Pancreas (tissue), 10 donors: Measurements from ENCODE around the gene MARK3. TPM values are rescaled to one million over a fixed set of nuclear protein-coding genes. Genes with fewer than 3 reads are reported as not detected.

Source experiments
- ATAC-seq, 4 donors: fragments of 200-7000 bp; cut with Tn5 transposase; one replicate each; pipeline versions ENCODE4 v1.8.0 to v1.9.1; 2020; ENCODE audit warnings: mild to moderate bottlenecking in 4 of 4, moderate library complexity in 4 of 4
- DNase-seq, 6 donors: peaks; one replicate each; pipeline ENCODE4 v3.0.0-alpha.2; 2020
- FAIRE-seq: peaks from 2 replicates; lab custom pipeline; 2012; peaks lifted over from hg19 to GRCh38; lab: Jason Lieb, UNC
- H3K27ac ChIP-seq, 4 donors: fragments of 200-600 bp; sonication (generic); 1 replicate in 3 of 4; 2 replicates in 1 of 4; pipeline versions ENCODE4 v1.5.0 to v1.8.0; 2020
- H3K27me3 ChIP-seq, 4 donors: fragments of 200-600 bp; one replicate each; pipeline ENCODE4 v1.8.0; 2021
- H3K36me3 ChIP-seq, 3 donors: fragments of 200-600 bp; sonication (generic) in 1 of 3; one replicate each; pipeline versions ENCODE4 v1.5.0 to v1.8.0; 2020 to 2021
- H3K4me1 ChIP-seq, 3 donors: fragments of 200-600 bp; one replicate each; pipeline ENCODE4 v1.8.0; 2021
- H3K4me3 ChIP-seq, 4 donors: fragments of 200-600 bp; sonication (generic) in 2 of 4; one replicate each; pipeline versions ENCODE4 v1.5.0 to v1.8.0; 2020 to 2021
- H3K9me3 ChIP-seq, 4 donors: fragments of 200-600 bp; one replicate each; pipeline ENCODE4 v1.8.0; 2021
- CTCF ChIP-seq, 4 donors: fragments of 200-600 bp; sonication (generic) in 3 of 4; IDR thresholded peaks; one replicate each; pipeline versions ENCODE4 v1.5.0 to v1.8.0; 2021; ENCODE audit warnings: antibody characterized with exemption in 4 of 4
- WGBS, 2 donors: extraction: QIAGEN DNeasy Blood & Tissue Kit; methylation state at CpG; one replicate each; pipeline ENCODE4 v1.1.7; 2013; 5-methylcytosine and 5-hydroxymethylcytosine counted together
- intact Hi-C, 3 donors: fragments of 100-400 bp; cut with DNase I; formaldehyde crosslinking; loops; one replicate each; pipeline versions ENCODE4 v1.11.1 to v1.14.2; 2022
- polyA plus RNA-seq, 2 donors: library from polyadenylated mRNA; stranded (reverse); fragments of 200-250 nt; gene quantifications; one replicate each; pipeline ENCODE4 v1.2.3, GENCODE V29; 2013
- total RNA-seq, 6 donors: library from RNA; stranded (reverse); fragmentation: NEBNext Ultra II Directional in 4 of 6; extraction: Animal tissue kit (Norgen Biotek cat#: 25700) in 4 of 6; gene quantifications; one replicate each; pipeline versions ENCODE4 v1.2.1 to v1.2.4, GENCODE V29; 2021 to 2023
- donor health status: healthy with polysubstance abuse.
- donor health status: DM: no; HTN: no; CAD: no; lungs with moderate emphysema.
- donor health status: DM: no; HTN: no; CAD: no.
- donor health status: control.
- donor health status: control.
- donor health status: Bipolar disorder and iron deficiency.
- donor health status: DM: yes; HTN: yes; CAD: no.
- donor health status: DM: no; HTN: no; CAD: no.
- donor health status: DM: no; HTN: no; CAD: no.
- donor health status: DM: yes; HTN: yes; CAD: no.

The MARK3 gene
- total and polyA plus RNA-seq, 8 donors, result 35.3 to 110 (median 47.0) TPM

DNA sequence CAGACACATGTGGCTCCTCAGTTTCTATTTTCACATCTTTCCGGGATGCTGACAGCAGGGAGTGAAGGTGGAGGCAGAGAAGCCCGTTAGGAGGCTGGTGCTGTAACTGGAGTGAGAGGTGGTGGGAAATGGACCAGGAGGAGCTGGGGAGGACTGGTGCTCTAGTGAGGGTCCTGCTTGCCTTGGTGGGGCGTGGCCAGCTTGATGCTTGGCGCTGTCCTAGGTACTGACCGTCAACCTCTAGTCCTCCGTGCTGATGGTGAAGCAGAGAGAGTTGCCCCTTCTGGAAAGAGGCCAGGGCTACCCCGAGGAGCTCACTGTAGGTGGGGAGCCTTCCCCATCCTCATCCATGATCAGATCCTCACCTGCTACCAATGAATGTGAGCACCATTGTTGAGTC lies 145.2 kb downstream of the MARK3 start:
- WGBS, 2 donors, result 50 to 55% methylated on average over 7 of the region's 7 CpGs
- TF ChIP-seq CTCF (IDR thresholded peaks at IDR 0.05), result no peak
- H3K36me3 ChIP-seq, result no peaks in the 10 kb centered on the region
- peaks cover 0 to 25% (median 6%) of the 10 kb centered on the region in 3 donors for H3K4me1 ChIP-seq
- intact Hi-C loops, result no loop called here
- DNase-seq, result peak in 2 of 6 donors; percentile 40 to 49
- FAIRE-seq, result no peak
- no peaks in the 10 kb centered on the region for H3K9me3 ChIP-seq
- no peak for ATAC-seq
- H3K4me3 ChIP-seq, result peak overlapping the region in 1 of 4 donors; percentile 100
- no peaks in the 10 kb centered on the region for H3K27me3 ChIP-seq
- no peak overlapping the region for H3K27ac ChIP-seq

- Histone ChIP-seq H3K36me3 (no peaks in the 10 kb centered on the region), H3K9me3 (no peaks in the 10 kb centered on the region), H3K27me3 (no peaks in the 10 kb centered on the region), H3K4me3 (no peak overlapping the region), H3K4me1 (peaks cover 0 to 21% (median 6%) of the 10 kb centered on the region in 3 donors), H3K27ac (no peak overlapping the region)
- no peak for TF ChIP-seq CTCF (IDR thresholded peaks at IDR 0.05)
- WGBS, 2 donors, result 81 to 85% methylated on average over 11 of the region's 11 CpGs
- ATAC-seq, result no peak
- intact Hi-C loops, result no loop called here
- no peak for FAIRE-seq
- DNase-seq, result peak in 1 of 6 donors; percentile 50
Measured at GRCh38 chr14:103530831-103531230, 145.6 kb downstream of the MARK3 start.

DNA sequence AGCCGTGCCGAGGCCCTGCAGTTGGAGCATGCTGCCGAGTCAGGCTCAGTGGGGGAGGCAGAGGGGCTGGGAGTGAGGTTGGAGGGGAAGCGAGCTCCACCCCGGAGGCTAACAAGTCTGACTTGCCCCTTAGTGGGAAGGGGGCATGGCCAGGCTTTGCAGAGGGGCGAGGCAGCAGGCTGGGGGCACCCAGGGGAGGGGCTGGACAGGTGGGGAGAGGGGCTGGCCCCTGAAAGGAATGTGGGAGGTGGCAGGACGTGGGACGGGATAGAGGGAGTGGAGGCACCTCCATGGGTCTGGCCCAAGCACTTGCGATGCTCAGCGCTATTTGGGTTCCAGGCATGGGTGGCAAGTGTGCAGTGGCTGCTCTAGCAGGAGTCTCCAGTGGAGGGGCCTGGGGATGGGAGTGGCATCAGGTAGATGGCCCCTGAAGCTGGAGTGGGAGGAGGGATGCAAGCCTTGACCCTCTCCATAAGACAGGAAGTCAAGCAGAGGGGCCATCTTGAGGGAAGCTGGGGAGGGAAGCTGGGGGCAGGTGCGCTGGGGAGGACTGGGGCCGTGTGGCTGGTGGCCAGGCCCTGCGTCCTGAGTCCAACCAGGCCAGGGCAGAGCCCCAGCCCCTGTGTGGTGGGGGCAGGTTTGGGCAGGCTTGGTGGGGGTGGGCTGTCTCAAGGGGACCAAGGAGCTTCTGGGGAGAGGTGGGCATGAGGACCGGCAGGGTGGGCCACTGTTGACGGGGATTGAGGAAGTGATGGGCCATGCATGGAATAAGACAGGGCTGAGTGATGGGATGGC lies 146.4 kb downstream of the MARK3 start:
- 88 to 93% methylated on average over 15 of the region's 15 CpGs for WGBS, 2 donors

GRCh38 chr14:103532216-103533136 lies 147.3 kb downstream of the MARK3 start:
- Histone ChIP-seq H3K27ac (no peak overlapping the region), H3K27me3 (no peaks in the 10 kb centered on the region), H3K4me1 (peaks cover 0 to 18% (median 6%) of the 10 kb centered on the region in 3 donors), H3K4me3 (no peak overlapping the region), H3K9me3 (no peaks in the 10 kb centered on the region), H3K36me3 (no peaks in the 10 kb centered on the region)
- DNase-seq, result peak in 2 of 6 donors; percentile 42 to 75
- no peak for TF ChIP-seq CTCF (IDR thresholded peaks at IDR 0.05)
- no peak for ATAC-seq
- 78 to 85% methylated on average over 31 to 32 of the region's 32 CpGs for WGBS, 2 donors
- intact Hi-C loops, result no loop called here
- FAIRE-seq, result no peak

More for the DNA sequence above, 146.4 kb downstream of the MARK3 start:
- Histone ChIP-seq H3K36me3 (no peaks in the 10 kb centered on the region), H3K9me3 (no peaks in the 10 kb centered on the region), H3K27ac (no peak overlapping the region), H3K4me3 (no peak overlapping the region), H3K27me3 (no peaks in the 10 kb centered on the region), H3K4me1 (peaks cover 0 to 18% (median 6%) of the 10 kb centered on the region in 3 donors)
- DNase-seq (peak in 2 of 6 donors; percentile 34 to 68), ATAC-seq (no peak), FAIRE-seq (no peak)
- intact Hi-C loops, result no loop called here
- TF ChIP-seq CTCF (IDR thresholded peaks at IDR 0.05), result no peak
